ENCODE measurements around the gene ABCA1.
"Not testable (repeated sequence)": the region's sequence is repeated elsewhere in the genome, so short reads cannot be mapped to it uniquely, and the experiment has no call there.

GRCh38 chr9:104958006-104958405 lies 30.1 kb upstream of the ABCA1 start:
- TF ChIP-seq, protein P1, sequence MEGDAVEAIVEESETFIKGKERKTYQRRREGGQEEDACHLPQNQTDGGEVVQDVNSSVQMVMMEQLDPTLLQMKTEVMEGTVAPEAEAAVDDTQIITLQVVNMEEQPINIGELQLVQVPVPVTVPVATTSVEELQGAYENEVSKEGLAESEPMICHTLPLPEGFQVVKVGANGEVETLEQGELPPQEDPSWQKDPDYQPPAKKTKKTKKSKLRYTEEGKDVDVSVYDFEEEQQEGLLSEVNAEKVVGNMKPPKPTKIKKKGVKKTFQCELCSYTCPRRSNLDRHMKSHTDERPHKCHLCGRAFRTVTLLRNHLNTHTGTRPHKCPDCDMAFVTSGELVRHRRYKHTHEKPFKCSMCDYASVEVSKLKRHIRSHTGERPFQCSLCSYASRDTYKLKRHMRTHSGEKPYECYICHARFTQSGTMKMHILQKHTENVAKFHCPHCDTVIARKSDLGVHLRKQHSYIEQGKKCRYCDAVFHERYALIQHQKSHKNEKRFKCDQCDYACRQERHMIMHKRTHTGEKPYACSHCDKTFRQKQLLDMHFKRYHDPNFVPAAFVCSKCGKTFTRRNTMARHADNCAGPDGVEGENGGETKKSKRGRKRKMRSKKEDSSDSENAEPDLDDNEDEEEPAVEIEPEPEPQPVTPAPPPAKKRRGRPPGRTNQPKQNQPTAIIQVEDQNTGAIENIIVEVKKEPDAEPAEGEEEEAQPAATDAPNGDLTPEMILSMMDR (IDR thresholded peaks at IDR 0.05), result not testable (repeated sequence)
- not testable (repeated sequence) for TF ChIP-seq EP300 (IDR thresholded peaks at IDR 0.05)
